ENCODE measurements around the gene BEND7.

BEND7 gene

DNA sequence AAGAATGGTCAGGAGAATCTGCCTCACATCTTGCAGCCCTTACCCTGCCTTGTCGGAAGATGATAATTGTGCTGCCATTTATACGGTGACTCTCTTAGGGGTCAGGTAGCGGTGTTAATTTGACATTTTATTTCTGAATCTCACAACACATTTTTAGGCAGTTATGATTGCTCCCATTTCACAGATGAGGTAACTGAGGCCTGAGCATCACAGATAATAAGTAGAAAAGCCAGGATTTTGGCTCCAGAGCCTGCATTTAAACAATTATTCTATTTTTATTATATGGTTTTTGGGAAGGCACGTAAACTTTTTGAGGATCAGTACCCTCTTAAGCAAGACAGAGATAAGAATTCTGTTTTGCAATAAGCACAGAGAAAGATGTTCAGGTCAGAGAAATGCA lies 103.4 kb downstream of the BEND7 start:
- TF ChIP-seq, protein P1, sequence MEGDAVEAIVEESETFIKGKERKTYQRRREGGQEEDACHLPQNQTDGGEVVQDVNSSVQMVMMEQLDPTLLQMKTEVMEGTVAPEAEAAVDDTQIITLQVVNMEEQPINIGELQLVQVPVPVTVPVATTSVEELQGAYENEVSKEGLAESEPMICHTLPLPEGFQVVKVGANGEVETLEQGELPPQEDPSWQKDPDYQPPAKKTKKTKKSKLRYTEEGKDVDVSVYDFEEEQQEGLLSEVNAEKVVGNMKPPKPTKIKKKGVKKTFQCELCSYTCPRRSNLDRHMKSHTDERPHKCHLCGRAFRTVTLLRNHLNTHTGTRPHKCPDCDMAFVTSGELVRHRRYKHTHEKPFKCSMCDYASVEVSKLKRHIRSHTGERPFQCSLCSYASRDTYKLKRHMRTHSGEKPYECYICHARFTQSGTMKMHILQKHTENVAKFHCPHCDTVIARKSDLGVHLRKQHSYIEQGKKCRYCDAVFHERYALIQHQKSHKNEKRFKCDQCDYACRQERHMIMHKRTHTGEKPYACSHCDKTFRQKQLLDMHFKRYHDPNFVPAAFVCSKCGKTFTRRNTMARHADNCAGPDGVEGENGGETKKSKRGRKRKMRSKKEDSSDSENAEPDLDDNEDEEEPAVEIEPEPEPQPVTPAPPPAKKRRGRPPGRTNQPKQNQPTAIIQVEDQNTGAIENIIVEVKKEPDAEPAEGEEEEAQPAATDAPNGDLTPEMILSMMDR (IDR thresholded peaks at IDR 0.05; ENCODE audit: low read depth, low read length, missing control alignments) = no peak
- no peak for DNase-seq
- no peaks in the 10 kb centered on the region for H3K27me3 ChIP-seq (replicated peaks)
- H3K36me3 ChIP-seq (replicated peaks) = no peaks in the 10 kb centered on the region
- no peak overlapping the region for H3K4me3 ChIP-seq (ENCODE audit: low read depth, low read length)
- H3K27ac ChIP-seq = no peak overlapping the region
- in situ Hi-C loops (cut with HindIII; ENCODE audit: low pct_ligation_motif_present, low sequenced_read_pairs) = no loop called here

GRCh38 chr10:13422800-13423199 lies 106.0 kb downstream of the BEND7 start:
- no peaks in the 10 kb centered on the region for H3K36me3 ChIP-seq (replicated peaks)
- TF ChIP-seq, protein P1 (IDR thresholded peaks at IDR 0.05; ENCODE audit: low read depth, low read length, missing control alignments) = no peak
- H3K27ac ChIP-seq = no peak overlapping the region
- in situ Hi-C loops (cut with HindIII; ENCODE audit: low pct_ligation_motif_present, low sequenced_read_pairs) = no loop called here
- H3K27me3 ChIP-seq (replicated peaks) = no peaks in the 10 kb centered on the region
- DNase-seq = no peak
- H3K4me3 ChIP-seq (ENCODE audit: low read depth, low read length) = no peak overlapping the region

- TF ChIP-seq, protein P1 (IDR thresholded peaks at IDR 0.05; ENCODE audit: low read depth, low read length, missing control alignments) = no peak
- Histone ChIP-seq H3K4me3 (ENCODE audit: low read depth, low read length) (no peak overlapping the region), H3K36me3 (replicated peaks) (no peaks in the 10 kb centered on the region), H3K27me3 (replicated peaks) (no peaks in the 10 kb centered on the region), H3K27ac (no peak overlapping the region)
- DNase-seq = no peak
- in situ Hi-C loops (cut with HindIII; ENCODE audit: low pct_ligation_motif_present, low sequenced_read_pairs) = no loop called here
These were observed 107.4 kb downstream of the BEND7 start for GRCh38 chr10:13421382-13421917.

GRCh38 chr10:13420532-13421307 lies 108.1 kb downstream of the BEND7 start:
- Histone ChIP-seq H3K27me3 (replicated peaks) (no peaks in the 10 kb centered on the region), H3K4me3 (ENCODE audit: low read depth, low read length) (no peak overlapping the region), H3K27ac (no peak overlapping the region), H3K36me3 (replicated peaks) (no peaks in the 10 kb centered on the region)
- in situ Hi-C loops (cut with HindIII; ENCODE audit: low pct_ligation_motif_present, low sequenced_read_pairs) = no loop called here
- TF ChIP-seq, protein P1 (IDR thresholded peaks at IDR 0.05; ENCODE audit: low read depth, low read length, missing control alignments) = no peak
- no peak for DNase-seq

DNA sequence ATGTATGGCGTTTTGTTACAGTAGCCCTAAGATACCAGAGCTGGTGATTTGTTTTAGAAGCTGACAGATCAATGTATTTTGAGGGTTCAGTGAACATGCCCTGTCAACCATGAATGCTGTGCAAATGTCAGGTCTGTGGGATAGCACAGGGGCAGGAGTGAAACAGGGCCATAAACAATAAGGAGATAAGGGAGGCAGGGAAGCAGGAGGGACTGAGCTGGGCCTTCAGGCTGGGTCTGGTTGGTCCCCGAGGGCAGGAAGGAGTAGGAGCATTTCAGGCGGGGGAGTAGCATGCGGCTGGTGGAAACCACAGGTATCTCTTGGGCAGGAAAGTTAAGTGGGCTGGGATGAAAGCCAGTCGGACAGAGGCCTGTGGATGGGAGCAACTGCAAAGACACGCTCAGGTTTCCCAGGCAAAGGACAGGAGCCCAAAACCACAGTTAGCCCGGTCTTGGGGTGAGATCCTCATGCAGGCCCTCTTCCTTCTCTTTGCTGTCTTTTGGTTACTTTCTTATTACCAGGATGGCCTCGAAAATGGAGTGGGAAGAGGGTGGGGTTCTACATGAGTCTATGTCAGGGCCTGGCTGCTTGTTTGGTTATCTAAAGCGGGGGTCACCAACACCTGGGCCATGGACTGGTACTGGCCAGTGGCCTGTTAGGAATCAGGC lies 111.2 kb downstream of the BEND7 start:
- in situ Hi-C loops (cut with HindIII; ENCODE audit: low pct_ligation_motif_present, low sequenced_read_pairs) = no loop called here
- DNase-seq = no peak
- Histone ChIP-seq H3K27me3 (replicated peaks) (no peaks in the 10 kb centered on the region), H3K36me3 (replicated peaks) (no peaks in the 10 kb centered on the region), H3K27ac (no peak overlapping the region), H3K4me3 (ENCODE audit: low read depth, low read length) (no peak overlapping the region)
- TF ChIP-seq, protein P1 (IDR thresholded peaks at IDR 0.05; ENCODE audit: low read depth, low read length, missing control alignments) = no peak
